ENCODE results near the gene ZBTB43. TPM values are rescaled to one million over a fixed set of nuclear protein-coding genes. Genes with fewer than 3 reads are reported as not detected.

ZBTB43 gene
- total and polyA plus RNA-seq, 2 of the 4 experiments (the other 2 are of a cell fraction), result 4.5 to 15.1 TPM

GRCh38 chr9:126756876-126757415, 47.9 kb upstream of the ZBTB43 start:
- no peak overlapping the region for H2BK120ac ChIP-seq (ENCODE audit: low read depth, low read length)
- H3K36me3 ChIP-seq (ENCODE audit: control insufficient read depth, insufficient read depth, low read length), result no peaks in the 10 kb centered on the region
- H3K56ac ChIP-seq (ENCODE audit: extremely low read depth, insufficient read depth, low read length), result no peak overlapping the region
- H4K5ac ChIP-seq (ENCODE audit: low read depth, low read length), result no peak overlapping the region
- in situ Hi-C loops (cut with MboI; ENCODE audit: low sequenced_read_pairs) (no loop called here), intact Hi-C loops (cut with micrococcal nuclease) (no loop called here), dilution Hi-C loops (cut with HindIII; ENCODE audit: low sequenced_read_pairs, unreplicated experiment) (no loop called here)
- ATAC-seq (ENCODE audit: low read depth) (no peak), DNase-seq (no peak)
- H2AK9ac ChIP-seq (replicated peaks; ENCODE audit: low read depth, low read length, poor library complexity), result no peak overlapping the region
- ChIA-PET POLR2A (ENCODE audit: unreplicated experiment) (no interaction called here), CTCF (interaction anchor here (0.8 kb wide), 1 partner anchor 51 kb away, joined by 3 read pairs; no protein-coding TSS in a partner anchor)
- no peak for TF ChIP-seq MXI1 (IDR thresholded peaks at IDR 0.05; ENCODE audit: borderline replicate concordance, low read depth, low read length)
- no peak for TF ChIP-seq NFE2L2 (IDR thresholded peaks at IDR 0.05; ENCODE audit: low read depth, low read length)
- no peak for TF ChIP-seq CEBPB (IDR thresholded peaks at IDR 0.05; ENCODE audit: low read depth, low read length)
- TF ChIP-seq RFX5 (IDR thresholded peaks at IDR 0.05; ENCODE audit: low read depth, low read length), result no peak
- TF ChIP-seq, protein P1, sequence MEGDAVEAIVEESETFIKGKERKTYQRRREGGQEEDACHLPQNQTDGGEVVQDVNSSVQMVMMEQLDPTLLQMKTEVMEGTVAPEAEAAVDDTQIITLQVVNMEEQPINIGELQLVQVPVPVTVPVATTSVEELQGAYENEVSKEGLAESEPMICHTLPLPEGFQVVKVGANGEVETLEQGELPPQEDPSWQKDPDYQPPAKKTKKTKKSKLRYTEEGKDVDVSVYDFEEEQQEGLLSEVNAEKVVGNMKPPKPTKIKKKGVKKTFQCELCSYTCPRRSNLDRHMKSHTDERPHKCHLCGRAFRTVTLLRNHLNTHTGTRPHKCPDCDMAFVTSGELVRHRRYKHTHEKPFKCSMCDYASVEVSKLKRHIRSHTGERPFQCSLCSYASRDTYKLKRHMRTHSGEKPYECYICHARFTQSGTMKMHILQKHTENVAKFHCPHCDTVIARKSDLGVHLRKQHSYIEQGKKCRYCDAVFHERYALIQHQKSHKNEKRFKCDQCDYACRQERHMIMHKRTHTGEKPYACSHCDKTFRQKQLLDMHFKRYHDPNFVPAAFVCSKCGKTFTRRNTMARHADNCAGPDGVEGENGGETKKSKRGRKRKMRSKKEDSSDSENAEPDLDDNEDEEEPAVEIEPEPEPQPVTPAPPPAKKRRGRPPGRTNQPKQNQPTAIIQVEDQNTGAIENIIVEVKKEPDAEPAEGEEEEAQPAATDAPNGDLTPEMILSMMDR (conservative IDR thresholded peaks at IDR 0.05; ENCODE audit: low read depth, low read length), result no peak
- TF ChIP-seq MAZ (IDR thresholded peaks at IDR 0.05; ENCODE audit: borderline replicate concordance, low read depth, low read length), result no peak
- no peak for TF ChIP-seq RAD21 (IDR thresholded peaks at IDR 0.05; ENCODE audit: low read length)
- TF ChIP-seq RCOR1 (IDR thresholded peaks at IDR 0.05; ENCODE audit: insufficient replicate concordance, low read length), result no peak
- no peak for TF ChIP-seq FOS (IDR thresholded peaks at IDR 0.05; ENCODE audit: low read depth, low read length)
- no peak for TF ChIP-seq POLR2A (IDR thresholded peaks at IDR 0.05; ENCODE audit: low read depth, low read length)
- no peak for TF ChIP-seq SMC3 (IDR thresholded peaks at IDR 0.05; ENCODE audit: low read depth, low read length)
- no peak for TF ChIP-seq USF2 (IDR thresholded peaks at IDR 0.05; ENCODE audit: low read depth, low read length)
- TF ChIP-seq CHD1 (IDR thresholded peaks at IDR 0.05; ENCODE audit: low read depth, low read length), result no peak
- H3K9me1 ChIP-seq (ENCODE audit: insufficient read depth, low read length), result no peaks in the 10 kb centered on the region
- no peak overlapping the region for H2BK20ac ChIP-seq (ENCODE audit: low read depth, low read length)
- no peaks in the 10 kb centered on the region for H3K4me1 ChIP-seq (ENCODE audit: control insufficient read depth, insufficient read depth, low read length)
- no peaks in the 10 kb centered on the region for H3K79me1 ChIP-seq (ENCODE audit: low read depth in 1 of 2, low read length in 2 of 2)
- H2AK5ac ChIP-seq (ENCODE audit: low read depth, low read length), result no peak overlapping the region
- no peak overlapping the region for H3K4ac ChIP-seq (ENCODE audit: low read depth, low read length)
- H3K27me3 ChIP-seq (ENCODE audit: control insufficient read depth, insufficient read depth, low read length), result peaks cover 18% of the 10 kb centered on the region
- H3K14ac ChIP-seq (replicated peaks; ENCODE audit: low read depth, low read length), result no peak overlapping the region
- no peaks in the 10 kb centered on the region for H4K20me1 ChIP-seq (ENCODE audit: insufficient read depth, low read length)
- H4K8ac ChIP-seq (ENCODE audit: low read depth in 2 of 2, low read length in 2 of 2), result no peak overlapping the region
- BruUV-seq (replicated peaks), result no TSS peak
- peak overlapping the region; percentile 23 for H2AFZ ChIP-seq (replicated peaks; ENCODE audit: low read length, poor library complexity)
- WGBS, 2 experiments (ENCODE audit: extremely low coverage in 2 of 2, insufficient read length in 1 of 2), result no CpG with 5 or more reads among the region's 6 CpGs
- H3K9ac ChIP-seq (ENCODE audit: low read depth, low read length), result no peak overlapping the region
- no peak overlapping the region for H3K18ac ChIP-seq (ENCODE audit: low read depth, low read length)
- no peak overlapping the region for H3K23ac ChIP-seq (ENCODE audit: low read depth, low read length)
- H3K27ac ChIP-seq (ENCODE audit: insufficient read depth, low read length), result no peak overlapping the region
- no peaks in the 10 kb centered on the region for H3K9me3 ChIP-seq (ENCODE audit: control insufficient read depth, insufficient read depth, low read length)
- no peak overlapping the region for H2BK15ac ChIP-seq (ENCODE audit: low read depth, low read length)
- H4K91ac ChIP-seq (ENCODE audit: insufficient read depth, low read depth, low read length), result no peak overlapping the region
- H3K4me3 ChIP-seq (ENCODE audit: insufficient read depth, low read depth, low read length), result no peak overlapping the region
- no peak overlapping the region for H3K4me2 ChIP-seq (ENCODE audit: low read depth, low read length)
- H2BK5ac ChIP-seq (ENCODE audit: low read depth, low read length, poor library complexity, severe bottlenecking), result no peak overlapping the region

All from IMR-90 (cell line).